B cell (primary cell): ENCODE data around the gene ZBTB46. TPM values are rescaled to one million over a fixed set of nuclear protein-coding genes. Genes with fewer than 3 reads are reported as not detected.

Experiments used
- ATAC-seq: fragments of 200-7000 bp; cut with Tn5 transposase; one replicate; pipeline ENCODE4 v1.10.0; 2021; ENCODE audit warnings: low read depth, mild to moderate bottlenecking, moderate number of reproducible peaks, moderate library complexity
- CTCF ChIA-PET: fragments of 350-600 bp; sonication (Branson Sonifier 250); formaldehyde crosslinking; loops from one replicate; lab custom pipeline; 2021; ENCODE audit warnings: antibody characterized with exemption, inconsistent platforms; lab: Charles Lee
- POLR2A ChIA-PET: fragments of 350-600 bp; sonication (Branson Sonifier 250); formaldehyde crosslinking; loops from one replicate; lab custom pipeline; 2021; ENCODE audit warnings: antibody characterized with exemption; lab: Charles Lee
- DNase-seq: peaks from one replicate; pipeline ENCODE4 v3.0.0; 2013
- H2AFZ ChIP-seq: 2 replicates; pipeline ENCODE4 v1.6.1; 2012; ENCODE audit warnings: mild to moderate bottlenecking, low read depth, low read length; ENCODE audit not compliant: insufficient read depth, poor library complexity, severe bottlenecking
- H3K27ac ChIP-seq, 2 donors: 1 replicate in 1 of 2; 2 replicates in 1 of 2; pipeline ENCODE4 v1.5.1; 2012 to 2013; ENCODE audit warnings: low read length in 2 of 2, mild to moderate bottlenecking in 2 of 2, moderate library complexity in 1 of 2
- H3K27me3 ChIP-seq, 4 experiments: fragments of 200-600 bp in 1 of 4; sonication (generic) in 1 of 4; replicated peaks in 1 of 4; 1 replicate in 2 of 4; 2 replicates in 2 of 4; pipeline versions ENCODE4 v1.6.1 to v1.7.0; 2013 to 2016; ENCODE audit warnings: low read length in 3 of 4, mild to moderate bottlenecking in 2 of 4, mixed read lengths in 1 of 4, moderate library complexity in 1 of 4; ENCODE audit not compliant: insufficient read depth in 4 of 4, control insufficient read depth in 3 of 4; ENCODE audit errors: control extremely low read depth in 1 of 4
- H3K36me3 ChIP-seq, 2 experiments: replicated peaks in 1 of 2; 1 replicate in 1 of 2; 2 replicates in 1 of 2; pipeline versions ENCODE4 v1.6.1 to v1.7.1; 2013; ENCODE audit warnings: low read length in 1 of 2; ENCODE audit not compliant: insufficient read depth in 2 of 2, control insufficient read depth in 1 of 2; ENCODE audit errors: control extremely low read depth in 1 of 2, extremely low read depth in 1 of 2
- H3K4me1 ChIP-seq, 2 donors: fragments of 200-600 bp in 1 of 2; sonication (generic) in 1 of 2; 1 replicate in 1 of 2; 2 replicates in 1 of 2; pipeline versions ENCODE4 v1.5.1 to v1.6.1; 2013 to 2017; ENCODE audit warnings: low read length in 2 of 2; ENCODE audit not compliant: control insufficient read depth in 2 of 2, insufficient read depth in 2 of 2
- H3K4me2 ChIP-seq: replicated peaks from 2 replicates; pipeline ENCODE3; 2012; ENCODE audit warnings: mild to moderate bottlenecking, low read depth, low read length; ENCODE audit not compliant: poor library complexity, severe bottlenecking
- H3K4me3 ChIP-seq, 5 experiments: fragments of 200-600 bp in 1 of 5; sonication (generic) in 1 of 5; 1 replicate in 3 of 5; 2 replicates in 2 of 5; pipeline versions ENCODE4 v1.5.1 to v1.7.0; 2011 to 2016; ENCODE audit warnings: low read length in 4 of 5, mild to moderate bottlenecking in 4 of 5, low read depth in 2 of 5, control low read depth in 1 of 5, moderate library complexity in 1 of 5; ENCODE audit not compliant: insufficient read depth in 1 of 5; ENCODE audit errors: control extremely low read depth in 1 of 5, extremely low read depth in 1 of 5
- H3K79me2 ChIP-seq: fragments of 200-600 bp; sonication (generic); one replicate; pipeline ENCODE4 v1.6.0; 2016; ENCODE audit warnings: low read length; ENCODE audit not compliant: control insufficient read depth, insufficient read depth
- H3K9ac ChIP-seq: fragments of 200-600 bp; sonication (generic); 2 replicates; pipeline ENCODE4 v1.6.1; 2017; ENCODE audit warnings: mild to moderate bottlenecking, low read length, moderate library complexity
- H3K9me3 ChIP-seq, 3 donors: one replicate each; pipeline versions ENCODE4 v1.6.1 to v1.7.1; 2013; ENCODE audit warnings: low read length in 2 of 3; ENCODE audit not compliant: control insufficient read depth in 2 of 3, insufficient read depth in 1 of 3; ENCODE audit errors: control extremely low read depth in 1 of 3
- H4K20me1 ChIP-seq: 2 replicates; pipeline ENCODE4 v1.6.0; 2012; ENCODE audit warnings: mild to moderate bottlenecking, low read length; ENCODE audit not compliant: insufficient read depth, control insufficient read depth, poor library complexity, severe bottlenecking
- H3K27ac Mint-ChIP-seq: one replicate; pipeline ENCODE4 v1.8.0; 2021; ENCODE audit warnings: mixed read lengths
- H3K27me3 Mint-ChIP-seq: one replicate; pipeline ENCODE4 v1.8.0; 2021; ENCODE audit warnings: mixed read lengths
- H3K4me1 Mint-ChIP-seq: one replicate; pipeline ENCODE4 v1.8.0; 2021; ENCODE audit warnings: mixed read lengths
- H3K4me3 Mint-ChIP-seq: one replicate; pipeline ENCODE4 v1.8.0; 2021; ENCODE audit warnings: mixed read lengths
- H3K9me3 Mint-ChIP-seq: one replicate; pipeline ENCODE4 v1.8.0; 2022; ENCODE audit warnings: mixed read lengths; ENCODE audit not compliant: insufficient read depth
- EZH2 ChIP-seq: IDR thresholded peaks from 2 replicates; pipeline ENCODE4 v1.6.1; 2012; ENCODE audit warnings: borderline replicate concordance, low read depth, mild to moderate bottlenecking, moderate library complexity, low read length; ENCODE audit not compliant: insufficient read depth, poor library complexity, severe bottlenecking
- WGBS: methylation state at CpG from one replicate; pipeline ENCODE4 v1.1.5; 2013; ENCODE audit warnings: missing lambda C conversion rate; ENCODE audit not compliant: insufficient coverage; 5-methylcytosine and 5-hydroxymethylcytosine counted together
- intact Hi-C: fragments of 100-400 bp; cut with micrococcal nuclease; formaldehyde crosslinking; loops from one replicate; pipeline ENCODE4 v1.10.0; 2022
- polyA plus RNA-seq: library from polyadenylated mRNA; depleted of rRNA; stranded (reverse); fragments of >200 nt; gene quantifications from 2 replicates; pipeline ENCODE4 v1.2.3, GENCODE V29; 2012
- total RNA-seq, 2 donors: library from RNA; stranded (reverse); fragments of 120-200 nt in 1 of 2; gene quantifications; 1 replicate in 1 of 2; 2 replicates in 1 of 2; pipeline versions ENCODE4 v1.2.3 to v1.2.4, GENCODE V29; 2013 to 2022
- TF ChIP-seq, protein P1 (sequence below): fragments of 200-600 bp; IDR thresholded peaks from one replicate; pipeline ENCODE4 v1.8.0; 2022; ENCODE audit warnings: antibody characterized with exemption, mild to moderate bottlenecking

Gene ZBTB46
- total and polyA plus RNA-seq, 2 donors (not counting 1 experiment from before 2014, with no cell fraction given): 0.16 to 0.64 TPM

DNA sequence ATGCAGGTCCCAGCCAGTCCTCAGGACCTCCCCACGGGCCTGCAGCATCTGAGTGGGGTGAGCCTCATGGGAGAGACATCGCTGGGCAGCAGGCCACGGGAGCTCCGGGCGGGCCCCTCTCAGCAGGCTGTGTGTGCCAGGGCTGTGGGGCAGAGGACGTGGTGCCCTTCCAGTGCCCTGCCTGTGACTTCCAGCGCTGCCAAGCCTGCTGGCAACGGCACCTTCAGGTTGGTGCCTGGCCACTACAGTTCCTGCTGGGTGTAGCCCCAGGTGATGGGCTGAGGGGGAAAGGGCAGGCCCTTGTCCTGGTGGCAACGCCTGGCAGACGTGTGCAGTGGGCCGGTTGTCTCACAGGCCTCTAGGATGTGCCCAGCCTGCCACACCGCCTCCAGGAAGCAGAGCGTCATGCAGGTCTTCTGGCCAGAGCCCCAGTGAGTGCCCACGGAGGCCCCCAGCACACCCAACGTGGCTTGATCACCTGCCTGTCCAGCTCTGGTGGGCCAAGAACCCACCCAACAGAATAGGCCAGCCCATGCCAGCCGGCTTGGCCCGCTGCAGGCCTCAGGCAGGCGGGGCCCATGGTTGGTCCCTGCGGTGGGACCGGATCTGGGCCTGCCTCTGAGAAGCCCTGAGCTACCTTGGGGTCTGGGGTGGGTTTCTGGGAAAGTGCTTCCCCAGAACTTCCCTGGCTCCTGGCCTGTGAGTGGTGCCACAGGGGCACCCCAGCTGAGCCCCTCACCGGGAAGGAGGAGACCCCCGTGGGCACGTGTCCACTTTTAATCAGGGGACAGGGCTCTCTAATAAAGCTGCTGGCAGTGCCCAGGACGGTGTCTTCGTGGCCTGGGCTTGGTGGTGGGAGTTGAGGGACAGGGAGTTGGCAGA lies 135.4 kb downstream of the ZBTB46 start:
- Mint-ChIP-seq H3K4me3 (peak overlapping the region; percentile 27), H3K27ac (peak overlapping the region; percentile 41), H3K9me3 (no peaks in the 10 kb centered on the region), H3K4me1 (peaks cover 16% of the 10 kb centered on the region), H3K27me3 (no peaks in the 10 kb centered on the region)
- Histone ChIP-seq H3K36me3 (peaks cover 0 to 5% of the 10 kb centered on the region in 2 experiments), H3K4me3 (no peak overlapping the region), H3K79me2 (peaks cover 33% of the 10 kb centered on the region), H3K4me1 (peaks cover 18% of the 10 kb centered on the region in 2 donors), H3K4me2 (peak overlapping the region; percentile 74), H3K27ac (no peak overlapping the region), H3K27me3 (peaks cover 0 to 3% (median 0%) of the 10 kb centered on the region in 4 experiments), H2AFZ (no peak overlapping the region), H4K20me1 (peaks cover 59% of the 10 kb centered on the region), H3K9ac (no peak overlapping the region), H3K9me3 (peaks cover 0 to 5% (median 0%) of the 10 kb centered on the region in 3 donors)
- TF ChIP-seq, protein P1, sequence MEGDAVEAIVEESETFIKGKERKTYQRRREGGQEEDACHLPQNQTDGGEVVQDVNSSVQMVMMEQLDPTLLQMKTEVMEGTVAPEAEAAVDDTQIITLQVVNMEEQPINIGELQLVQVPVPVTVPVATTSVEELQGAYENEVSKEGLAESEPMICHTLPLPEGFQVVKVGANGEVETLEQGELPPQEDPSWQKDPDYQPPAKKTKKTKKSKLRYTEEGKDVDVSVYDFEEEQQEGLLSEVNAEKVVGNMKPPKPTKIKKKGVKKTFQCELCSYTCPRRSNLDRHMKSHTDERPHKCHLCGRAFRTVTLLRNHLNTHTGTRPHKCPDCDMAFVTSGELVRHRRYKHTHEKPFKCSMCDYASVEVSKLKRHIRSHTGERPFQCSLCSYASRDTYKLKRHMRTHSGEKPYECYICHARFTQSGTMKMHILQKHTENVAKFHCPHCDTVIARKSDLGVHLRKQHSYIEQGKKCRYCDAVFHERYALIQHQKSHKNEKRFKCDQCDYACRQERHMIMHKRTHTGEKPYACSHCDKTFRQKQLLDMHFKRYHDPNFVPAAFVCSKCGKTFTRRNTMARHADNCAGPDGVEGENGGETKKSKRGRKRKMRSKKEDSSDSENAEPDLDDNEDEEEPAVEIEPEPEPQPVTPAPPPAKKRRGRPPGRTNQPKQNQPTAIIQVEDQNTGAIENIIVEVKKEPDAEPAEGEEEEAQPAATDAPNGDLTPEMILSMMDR: no peak
- TF ChIP-seq EZH2: no peak
- no peak for ATAC-seq
- no peak for DNase-seq
- ChIA-PET CTCF (interaction anchor here (1.0 kb wide), 1 partner anchor 114 kb away, joined by 3 read pairs; no protein-coding TSS in a partner anchor), POLR2A (interaction anchor here (0.6 kb wide), 1 partner anchor 157 kb away, joined by 3 read pairs; no protein-coding TSS in a partner anchor)
- intact Hi-C loops: no loop called here
- 82% methylated on average over 25 of the region's 25 CpGs for WGBS
